A549 treated with dexamethasone at 1 μM for 4 hours (cell line): ENCODE measurements around the gene TEX13C. TPM values are rescaled to one million over a fixed set of nuclear protein-coding genes. Genes with fewer than 3 reads are reported as not detected.

ENCODE experiments used
- total RNA-seq: library from RNA; stranded (reverse); fragments of 200-300 nt; extraction: Qiagen RNA extraction; gene quantifications from 5 replicates; pipeline ENCODE4 v1.2.3, GENCODE V29; 2022

The TEX13C gene
- total RNA-seq: 0.01 to 0.04 TPM in 2 of 5 replicates, not detected in the others

GRCh38 chrX:125319646-125320521 lies at the start of gene TEX13C:
Gene TEX13C (plus strand): TSS chrX:125319871. CDS start chrX:125320120, 249 bp downstream.

